ENCODE results near the gene GLG1. TPM values are rescaled to one million over a fixed set of nuclear protein-coding genes. Genes with fewer than 3 reads are reported as not detected.
"Not testable (repeated sequence)": the region's sequence is repeated elsewhere in the genome, so short reads cannot be mapped to it uniquely, and the experiment has no call there.

Gene GLG1
- total RNA-seq: 10 to 100 TPM; 96.9 to 98.3 TPM

- peak within 1 kb of the TSS; percentile 86 to 92 for H3K9ac ChIP-seq (ENCODE audit: low read depth in 2 of 2, low read length in 2 of 2)
- TF ChIP-seq CTCF (IDR thresholded peaks at IDR 0.05): no peak
- H3K36me3 ChIP-seq: no peaks in the 10 kb centered on the region
- no peaks in the 10 kb centered on the region for H3K9me3 ChIP-seq
- peak within 1 kb of the TSS; percentile 97 for H3K27ac ChIP-seq
- DNase-seq: peak; percentile 95
- H3K4me1 ChIP-seq: peaks cover 7% of the 10 kb centered on the region
- peak within 1 kb of the TSS; percentile 94 for H3K4me3 ChIP-seq
- intact Hi-C loops (cut with DNase I): no loop called here
- H3K27me3 ChIP-seq: no peaks in the 10 kb centered on the region
Measured at GRCh38 chr16:74606521-74607309, at the start of gene GLG1. Gene GLG1, minus strand, starts transcription at chr16:74607114. Its CDS starts 20 bp downstream, at chr16:74607094.

- Histone ChIP-seq H3K27ac (no peak overlapping the region), H3K4me1 (no peaks in the 10 kb centered on the region), H3K4me3 (no peak overlapping the region), H3K36me3 (no peaks in the 10 kb centered on the region), H3K27me3 (no peaks in the 10 kb centered on the region), H3K9ac (ENCODE audit: low read depth in 2 of 2, low read length in 2 of 2) (no peak overlapping the region), H3K9me3 (no peaks in the 10 kb centered on the region)
- DNase-seq: no peak
- intact Hi-C loops (cut with DNase I): no loop called here
- no peak for TF ChIP-seq CTCF (IDR thresholded peaks at IDR 0.05)
Measured at GRCh38 chr16:74654536-74655050, 47.7 kb upstream of the GLG1 start.

GRCh38 chr16:74652883-74653282, 46.0 kb upstream of the GLG1 start:
- H3K27me3 ChIP-seq; H3K9me3 ChIP-seq; H3K4me1 ChIP-seq; intact Hi-C loops (cut with DNase I); H3K36me3 ChIP-seq; H3K9ac ChIP-seq (ENCODE audit: low read depth in 2 of 2, low read length in 2 of 2); DNase-seq; H3K27ac ChIP-seq; H3K4me3 ChIP-seq: not testable (repeated sequence)

- Histone ChIP-seq H3K27ac (no peak overlapping the region), H3K4me1 (no peaks in the 10 kb centered on the region), H3K27me3 (no peaks in the 10 kb centered on the region), H3K36me3 (no peaks in the 10 kb centered on the region), H3K9me3 (no peaks in the 10 kb centered on the region), H3K4me3 (no peak overlapping the region), H3K9ac (ENCODE audit: low read depth in 2 of 2, low read length in 2 of 2) (no peak overlapping the region)
- TF ChIP-seq CTCF (IDR thresholded peaks at IDR 0.05): no peak
- DNase-seq: no peak
- intact Hi-C loops (cut with DNase I): no loop called here
Measured at GRCh38 chr16:74652249-74652648, 45.3 kb upstream of the GLG1 start.

- TF ChIP-seq CTCF (IDR thresholded peaks at IDR 0.05): no peak
- Histone ChIP-seq H3K36me3 (no peaks in the 10 kb centered on the region), H3K4me1 (no peaks in the 10 kb centered on the region), H3K9ac (ENCODE audit: low read depth in 2 of 2, low read length in 2 of 2) (no peak overlapping the region), H3K27me3 (no peaks in the 10 kb centered on the region), H3K27ac (no peak overlapping the region), H3K9me3 (no peaks in the 10 kb centered on the region), H3K4me3 (no peak overlapping the region)
- DNase-seq: no peak
- intact Hi-C loops (cut with DNase I): no loop called here
Measured at GRCh38 chr16:74651841-74652240, 44.9 kb upstream of the GLG1 start.

- Histone ChIP-seq H3K9me3 (no peaks in the 10 kb centered on the region), H3K4me1 (no peaks in the 10 kb centered on the region), H3K4me3 (no peak overlapping the region), H3K36me3 (no peaks in the 10 kb centered on the region), H3K27me3 (no peaks in the 10 kb centered on the region), H3K27ac (no peak overlapping the region), H3K9ac (ENCODE audit: low read depth in 2 of 2, low read length in 2 of 2) (no peak overlapping the region)
- peak; percentile 41 for TF ChIP-seq CTCF (IDR thresholded peaks at IDR 0.05)
- DNase-seq: no peak
- intact Hi-C loops (cut with DNase I): no loop called here
Measured at GRCh38 chr16:74650966-74651567, 44.2 kb upstream of the GLG1 start.
